Liver (tissue), 3 donors: ENCODE results near the gene BAHCC1.

Source experiments
- ATF3 ChIP-seq: IDR thresholded peaks from 2 replicates; pipeline ENCODE4 v1.6.1; 2016; ENCODE audit warnings: antibody characterized with exemption
- CTCF ChIP-seq: fragments of 150-350 bp; IDR thresholded peaks from 2 replicates; pipeline ENCODE4 v1.5.1; 2017; ENCODE audit warnings: improper control_type of control experiment, low read depth, low read length; ENCODE audit not compliant: missing input control
- GABPA ChIP-seq, 2 donors: IDR thresholded peaks in 1 of 2; conservative IDR thresholded peaks in 1 of 2; 2 replicates each; pipeline ENCODE4 v1.6.1; 2016; ENCODE audit warnings: antibody characterized with exemption in 2 of 2, mild to moderate bottlenecking in 1 of 2, moderate library complexity in 1 of 2
- JUND ChIP-seq, 2 donors: IDR thresholded peaks; 2 replicates each; pipeline ENCODE4 v1.6.1; 2016; ENCODE audit warnings: antibody characterized with exemption in 2 of 2
- MAX ChIP-seq: IDR thresholded peaks from 2 replicates; pipeline ENCODE4 v1.6.1; 2016; ENCODE audit warnings: antibody characterized with exemption
- RAD21 ChIP-seq, 2 donors: IDR thresholded peaks; 2 replicates each; pipeline ENCODE4 v1.6.1; 2016; ENCODE audit warnings: antibody characterized with exemption in 2 of 2, mild to moderate bottlenecking in 2 of 2
- REST ChIP-seq: IDR thresholded peaks from 2 replicates; pipeline ENCODE4 v1.6.1; 2016; ENCODE audit warnings: antibody characterized with exemption, mild to moderate bottlenecking
- SP1 ChIP-seq: IDR thresholded peaks from 2 replicates; pipeline ENCODE4 v1.6.1; 2018; ENCODE audit warnings: antibody characterized with exemption, mild to moderate bottlenecking
- TAF1 ChIP-seq: conservative IDR thresholded peaks from 2 replicates; pipeline ENCODE4 v1.6.1; 2016; ENCODE audit warnings: antibody characterized with exemption, mild to moderate bottlenecking
- donor health status: healthy.
- donor health status: healthy.

GRCh38 chr17:81382851-81383250, 12.4 kb upstream of the BAHCC1 start:
- TF ChIP-seq CTCF (no peak), ATF3 (no peak), REST (no peak), SP1 (no peak), JUND (IDR thresholded peaks at IDR 0.05) (no peak), GABPA (IDR thresholded peaks at IDR 0.05 in 1 of 2, conservative IDR thresholded peaks at IDR 0.05 in 1 of 2) (no peak), RAD21 (IDR thresholded peaks at IDR 0.05) (no peak), MAX (no peak), TAF1 (no peak)
